GM06990 (cell line): Measurements from ENCODE around the gene P2RX7.

Source experiments
- DNase-seq: peaks from one replicate; pipeline ENCODE4 v3.0.0-alpha.2; 2011; ENCODE audit not compliant: insufficient read length; ENCODE audit errors: extremely low read depth
- H3K27me3 ChIP-seq: replicated peaks from 2 replicates; pipeline ENCODE4 v1.6.0; 2011; ENCODE audit warnings: low read length; ENCODE audit not compliant: control insufficient read depth, insufficient read depth
- H3K36me3 ChIP-seq: 2 replicates; pipeline ENCODE4 v1.5.1; 2011; ENCODE audit warnings: low read length; ENCODE audit not compliant: control insufficient read depth, insufficient read depth
- H3K4me3 ChIP-seq: replicated peaks from 2 replicates; pipeline ENCODE4 v1.5.1; 2011; ENCODE audit warnings: low read depth, mild to moderate bottlenecking, control low read depth, low read length
- TF ChIP-seq, protein P1 (sequence below): IDR thresholded peaks from 2 replicates; pipeline ENCODE4 v1.5.1; 2011; ENCODE audit warnings: low read length, control low read depth, mild to moderate bottlenecking, inconsistent platforms; ENCODE audit not compliant: insufficient read depth, poor library complexity, severe bottlenecking

P2RX7 gene

GRCh38 chr12:121102307-121102706 is 30.4 kb upstream of the P2RX7 start:
- Histone ChIP-seq H3K27me3 (no peaks in the 10 kb centered on the region), H3K4me3 (no peak overlapping the region), H3K36me3 (no peaks in the 10 kb centered on the region)
- TF ChIP-seq, protein P1, sequence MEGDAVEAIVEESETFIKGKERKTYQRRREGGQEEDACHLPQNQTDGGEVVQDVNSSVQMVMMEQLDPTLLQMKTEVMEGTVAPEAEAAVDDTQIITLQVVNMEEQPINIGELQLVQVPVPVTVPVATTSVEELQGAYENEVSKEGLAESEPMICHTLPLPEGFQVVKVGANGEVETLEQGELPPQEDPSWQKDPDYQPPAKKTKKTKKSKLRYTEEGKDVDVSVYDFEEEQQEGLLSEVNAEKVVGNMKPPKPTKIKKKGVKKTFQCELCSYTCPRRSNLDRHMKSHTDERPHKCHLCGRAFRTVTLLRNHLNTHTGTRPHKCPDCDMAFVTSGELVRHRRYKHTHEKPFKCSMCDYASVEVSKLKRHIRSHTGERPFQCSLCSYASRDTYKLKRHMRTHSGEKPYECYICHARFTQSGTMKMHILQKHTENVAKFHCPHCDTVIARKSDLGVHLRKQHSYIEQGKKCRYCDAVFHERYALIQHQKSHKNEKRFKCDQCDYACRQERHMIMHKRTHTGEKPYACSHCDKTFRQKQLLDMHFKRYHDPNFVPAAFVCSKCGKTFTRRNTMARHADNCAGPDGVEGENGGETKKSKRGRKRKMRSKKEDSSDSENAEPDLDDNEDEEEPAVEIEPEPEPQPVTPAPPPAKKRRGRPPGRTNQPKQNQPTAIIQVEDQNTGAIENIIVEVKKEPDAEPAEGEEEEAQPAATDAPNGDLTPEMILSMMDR, result no peak
- DNase-seq, result no peak

- no peak for DNase-seq
- Histone ChIP-seq H3K36me3 (no peaks in the 10 kb centered on the region), H3K4me3 (no peak overlapping the region), H3K27me3 (no peaks in the 10 kb centered on the region)
- TF ChIP-seq, protein P1, result no peak
Measured at GRCh38 chr12:121107681-121108080, 25.0 kb upstream of the P2RX7 start.

- TF ChIP-seq, protein P1, result no peak
- Histone ChIP-seq H3K4me3 (no peak overlapping the region), H3K36me3 (no peaks in the 10 kb centered on the region), H3K27me3 (no peaks in the 10 kb centered on the region)
- no peak for DNase-seq
Measured at GRCh38 chr12:121108492-121108891, 24.2 kb upstream of the P2RX7 start.

DNA sequence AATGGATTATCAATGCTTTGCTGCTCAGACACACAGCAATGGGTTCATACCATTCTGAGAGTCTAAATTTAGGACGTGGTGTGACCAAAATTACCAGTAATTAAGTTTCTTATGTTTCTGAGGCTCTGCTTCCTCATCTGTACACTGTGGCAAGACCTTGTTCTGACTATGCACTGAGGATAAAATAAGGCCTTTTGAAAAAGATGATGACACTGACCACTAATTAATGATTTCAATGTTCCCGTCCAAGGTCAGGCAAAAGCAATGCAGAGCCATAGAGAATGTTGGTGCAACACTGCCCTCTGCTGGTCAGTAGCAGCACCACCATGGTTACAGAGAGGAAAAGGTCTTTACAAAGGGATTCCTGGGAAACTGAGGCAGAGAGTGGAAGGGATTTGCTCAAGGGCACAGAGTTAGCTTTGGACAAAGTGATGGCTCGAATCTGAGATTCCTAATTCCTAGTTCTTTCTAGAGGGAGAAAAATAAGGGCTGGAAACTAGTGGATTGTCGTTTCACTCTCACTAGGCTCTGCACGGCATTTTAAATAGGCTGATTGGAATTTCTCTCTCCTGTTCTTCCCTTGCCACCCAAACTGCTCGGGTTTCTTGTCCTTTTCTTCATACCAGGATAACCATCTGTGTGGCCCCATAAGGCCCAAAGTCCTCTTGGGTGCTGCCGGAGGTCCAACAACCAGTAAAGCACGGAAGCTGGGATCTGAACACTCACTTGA is 22.3 kb upstream of the P2RX7 start:
- Histone ChIP-seq H3K4me3 (no peak overlapping the region), H3K36me3 (no peaks in the 10 kb centered on the region), H3K27me3 (no peaks in the 10 kb centered on the region)
- TF ChIP-seq, protein P1, result peak; percentile 86
- peak; percentile 44 for DNase-seq

DNA sequence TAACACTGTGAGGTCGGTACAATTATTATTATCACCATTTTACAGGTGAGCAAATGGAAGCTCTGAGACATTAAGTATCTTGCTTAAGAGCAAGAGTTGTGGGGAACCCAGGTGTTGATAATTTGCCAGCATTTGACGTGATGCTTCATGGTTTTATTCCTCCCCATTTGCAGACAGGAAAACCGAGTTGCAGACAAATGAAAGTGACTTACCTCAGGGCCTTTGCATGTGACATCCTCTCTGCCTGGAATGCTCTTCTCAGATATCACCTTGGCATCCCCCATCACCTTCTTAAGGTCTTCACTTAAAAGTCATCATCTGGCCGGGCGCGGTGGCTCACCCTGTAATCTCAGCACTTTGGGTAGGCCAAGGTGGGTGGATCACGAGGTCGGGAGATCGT is 21.0 kb upstream of the P2RX7 start:
- no peak for DNase-seq
- no peaks in the 10 kb centered on the region for H3K27me3 ChIP-seq
- TF ChIP-seq, protein P1, result no peak

DNA sequence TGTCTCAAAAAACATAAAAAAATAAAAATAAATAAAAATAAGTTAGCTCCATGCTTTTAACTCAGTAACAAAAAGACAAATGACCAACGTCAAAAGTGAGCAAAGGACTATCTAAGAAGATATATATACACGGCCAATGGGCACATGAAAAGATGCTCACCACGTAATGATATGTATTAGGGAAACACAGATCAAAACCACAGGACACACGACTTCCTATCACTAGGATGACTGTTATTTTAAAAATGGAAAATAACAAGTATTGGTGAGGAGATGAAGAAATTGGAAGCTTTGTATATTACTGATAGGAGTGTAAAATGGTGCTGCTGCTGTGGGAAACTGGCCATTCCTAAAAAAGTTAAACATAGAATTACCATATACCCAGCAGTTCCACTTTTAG is 20.2 kb upstream of the P2RX7 start:
- TF ChIP-seq, protein P1, result no peak
- Histone ChIP-seq H3K4me3 (no peak overlapping the region), H3K36me3 (no peaks in the 10 kb centered on the region), H3K27me3 (no peaks in the 10 kb centered on the region)
- no peak for DNase-seq

More for the DNA sequence above, 21.0 kb upstream of the P2RX7 start:
- no peaks in the 10 kb centered on the region for H3K36me3 ChIP-seq
- H3K4me3 ChIP-seq, result no peak overlapping the region
